22Rv1 (cell line): ENCODE results near the gene GNPTAB.
A peak's percentile ranks its signal among the peaks of the same experiment; 100 is the strongest.

ENCODE experiments used
- CTCF ChIP-seq: fragments of 450-650 bp; IDR thresholded peaks from 2 replicates; pipeline ENCODE4 v1.5.1; 2017; ENCODE audit warnings: mild to moderate bottlenecking
- ZFX ChIP-seq: fragments of 450-650 bp; IDR thresholded peaks from 2 replicates; pipeline ENCODE4 v1.6.1; 2017; ENCODE audit warnings: antibody characterized with exemption, borderline replicate concordance

- TF ChIP-seq ZFX (no peak), CTCF (peak; percentile 93)
Observed at GRCh38 chr12:101759396-101760047, 71.2 kb downstream of the GNPTAB start.
